GM19099 (cell line): ENCODE results near the gene TRIM8.

Experiments used
- POLR2A ChIP-seq: IDR thresholded peaks from 3 replicates; pipeline ENCODE4 v1.6.1; 2011; ENCODE audit warnings: low read depth; ENCODE audit not compliant: insufficient read length; ENCODE audit errors: extremely low read depth

TRIM8 gene

GRCh38 chr10:102677331-102678067, 33.2 kb downstream of the TRIM8 start:
- TF ChIP-seq POLR2A: no peak

GRCh38 chr10:102678068-102678400, 33.8 kb downstream of the TRIM8 start:
- TF ChIP-seq POLR2A: no peak

GRCh38 chr10:102678842-102679289, 34.6 kb downstream of the TRIM8 start:
- no peak for TF ChIP-seq POLR2A

GRCh38 chr10:102679596-102679995, 35.3 kb downstream of the TRIM8 start:
- no peak for TF ChIP-seq POLR2A

GRCh38 chr10:102681696-102682095, 37.4 kb downstream of the TRIM8 start:
- TF ChIP-seq POLR2A: no peak

GRCh38 chr10:102682416-102682815, 38.1 kb downstream of the TRIM8 start:
- no peak for TF ChIP-seq POLR2A

GRCh38 chr10:102682981-102683380, 38.7 kb downstream of the TRIM8 start:
- no peak for TF ChIP-seq POLR2A

- TF ChIP-seq POLR2A: no peak
Measured at GRCh38 chr10:102683736-102684135, 39.5 kb downstream of the TRIM8 start.

- no peak for TF ChIP-seq POLR2A
Measured at GRCh38 chr10:102691285-102692066, 47.2 kb downstream of the TRIM8 start.

GRCh38 chr10:102696736-102697135, 52.5 kb downstream of the TRIM8 start:
- no peak for TF ChIP-seq POLR2A

GRCh38 chr10:102698894-102699293, 54.6 kb downstream of the TRIM8 start:
- TF ChIP-seq POLR2A: no peak

- no peak for TF ChIP-seq POLR2A
Measured at GRCh38 chr10:102701272-102701671, 57.0 kb downstream of the TRIM8 start.

- TF ChIP-seq POLR2A: no peak
Measured at GRCh38 chr10:102701796-102702195, 57.5 kb downstream of the TRIM8 start.

GRCh38 chr10:102702742-102703141, 58.5 kb downstream of the TRIM8 start:
- TF ChIP-seq POLR2A: no peak

GRCh38 chr10:102704915-102705314, 60.6 kb downstream of the TRIM8 start:
- TF ChIP-seq POLR2A: no peak

- no peak for TF ChIP-seq POLR2A
Measured at GRCh38 chr10:102705531-102705930, 61.3 kb downstream of the TRIM8 start.
